H9 (cell line): Measurements from ENCODE around the gene SSBP2. TPM values are rescaled to one million over a fixed set of nuclear protein-coding genes. Genes with fewer than 3 reads are reported as not detected.

ENCODE experiments used
- DNase-seq: peaks from one replicate; pipeline ENCODE4 v3.0.0-alpha.2; 2017
- H2AFZ ChIP-seq: one replicate; pipeline ENCODE4 v1.6.1; 2013; ENCODE audit warnings: mild to moderate bottlenecking, low read length, control low read depth, moderate library complexity
- H2AK5ac ChIP-seq: 2 replicates; pipeline ENCODE4 v1.6.1; 2013; ENCODE audit warnings: low read length, control low read depth, mixed read lengths; ENCODE audit not compliant: insufficient read length
- H2BK120ac ChIP-seq: one replicate; pipeline ENCODE4 v1.6.1; 2013; ENCODE audit warnings: low read depth, mild to moderate bottlenecking, low read length, control low read depth, inconsistent platforms; ENCODE audit not compliant: poor library complexity, severe bottlenecking
- H2BK12ac ChIP-seq: 2 replicates; pipeline ENCODE4 v1.6.1; 2013; ENCODE audit warnings: low read length, control low read depth, mixed read lengths, low read depth; ENCODE audit not compliant: insufficient read length
- H2BK15ac ChIP-seq: 2 replicates; pipeline ENCODE4 v1.6.1; 2013; ENCODE audit warnings: low read depth, low read length, control low read depth
- H2BK20ac ChIP-seq: one replicate; pipeline ENCODE4 v1.6.1; 2013; ENCODE audit warnings: low read depth, mild to moderate bottlenecking, low read length, control low read depth, inconsistent platforms; ENCODE audit not compliant: poor library complexity, severe bottlenecking
- H2BK5ac ChIP-seq: 2 replicates; pipeline ENCODE4 v1.6.1; 2013; ENCODE audit warnings: low read length, control low read depth, mixed read lengths; ENCODE audit not compliant: insufficient read length
- H3K14ac ChIP-seq: 2 replicates; pipeline ENCODE4 v1.6.1; 2013; ENCODE audit warnings: low read length, control low read depth; ENCODE audit not compliant: insufficient read depth
- H3K18ac ChIP-seq: 2 replicates; pipeline ENCODE4 v1.6.1; 2013; ENCODE audit warnings: low read depth, mild to moderate bottlenecking, mixed read lengths, low read length, control low read depth; ENCODE audit not compliant: insufficient read length
- H3K23ac ChIP-seq: 2 replicates; pipeline ENCODE4 v1.6.1; 2013; ENCODE audit warnings: low read length, control low read depth, mixed read lengths, low read depth; ENCODE audit not compliant: insufficient read length
- H3K23me2 ChIP-seq: 2 replicates; pipeline ENCODE4 v1.6.1; 2013; ENCODE audit warnings: low read depth, mild to moderate bottlenecking, mixed read lengths, low read length, control low read depth; ENCODE audit not compliant: insufficient read length, poor library complexity, severe bottlenecking
- H3K27ac ChIP-seq: 2 replicates; pipeline ENCODE4 v1.5.1; 2013; ENCODE audit warnings: low read length, control low read depth, mixed read lengths, low read depth; ENCODE audit not compliant: insufficient read length
- H3K27me3 ChIP-seq: 2 replicates; pipeline ENCODE4 v1.6.1; 2013; ENCODE audit warnings: low read length, control low read depth, inconsistent platforms; ENCODE audit not compliant: insufficient read depth
- H3K4ac ChIP-seq: 2 replicates; pipeline ENCODE4 v1.6.1; 2013; ENCODE audit warnings: low read depth, mild to moderate bottlenecking, control low read depth, inconsistent platforms, low read length, moderate library complexity
- H3K4me1 ChIP-seq: 2 replicates; pipeline ENCODE4 v1.6.1; 2013; ENCODE audit warnings: low read length, control low read depth, inconsistent platforms; ENCODE audit not compliant: insufficient read depth
- H3K4me2 ChIP-seq: 2 replicates; pipeline ENCODE4 v1.6.1; 2013; ENCODE audit warnings: low read length, control low read depth, mixed read lengths; ENCODE audit not compliant: insufficient read length, insufficient read depth
- H3K56ac ChIP-seq: 2 replicates; pipeline ENCODE4 v1.6.1; 2013; ENCODE audit warnings: low read depth, mild to moderate bottlenecking, mixed read lengths, low read length, control low read depth; ENCODE audit not compliant: insufficient read length
- H3K79me1 ChIP-seq: 2 replicates; pipeline ENCODE4 v1.6.1; 2013; ENCODE audit warnings: low read depth, mild to moderate bottlenecking, moderate library complexity, low read length, control low read depth, inconsistent platforms; ENCODE audit not compliant: insufficient read depth, poor library complexity, severe bottlenecking
- H3K79me2 ChIP-seq: 2 replicates; pipeline ENCODE4 v1.6.1; 2013; ENCODE audit warnings: low read length, control low read depth, inconsistent platforms; ENCODE audit not compliant: insufficient read depth
- H3K9ac ChIP-seq: 2 replicates; pipeline ENCODE4 v1.6.1; 2013; ENCODE audit warnings: low read length, control low read depth, mixed read lengths; ENCODE audit not compliant: insufficient read length; ENCODE audit errors: extremely low read depth
- H3K9me3 ChIP-seq: one replicate; pipeline ENCODE4 v1.6.1; 2013; ENCODE audit warnings: low read depth, low read length, inconsistent platforms; ENCODE audit not compliant: control insufficient read depth
- H3T11ph ChIP-seq: one replicate; pipeline ENCODE4 v1.6.1; 2013; ENCODE audit warnings: mild to moderate bottlenecking, low read length, control low read depth, inconsistent platforms
- H4K20me1 ChIP-seq: one replicate; pipeline ENCODE4 v1.6.1; 2013; ENCODE audit not compliant: control insufficient read depth, insufficient read length, insufficient read depth
- H4K5ac ChIP-seq: 2 replicates; pipeline ENCODE4 v1.6.1; 2013; ENCODE audit warnings: low read depth, mild to moderate bottlenecking, mixed read lengths, low read length, control low read depth; ENCODE audit not compliant: insufficient read length
- H4K8ac ChIP-seq: replicated peaks from 2 replicates; pipeline ENCODE4 v1.6.1; 2013; ENCODE audit warnings: low read length, control low read depth, mixed read lengths, low read depth; ENCODE audit not compliant: insufficient read length
- H4K91ac ChIP-seq: 2 replicates; pipeline ENCODE4 v1.6.1; 2013; ENCODE audit warnings: low read depth, mild to moderate bottlenecking, moderate library complexity, mixed read lengths, low read length, control low read depth; ENCODE audit not compliant: insufficient read length
- H3K27ac Mint-ChIP-seq, 3 experiments: 2 replicates in 2 of 3; 3 replicates in 1 of 3; pipeline ENCODE4 v1.8.0; 2020 to 2021; ENCODE audit warnings: mixed read lengths in 3 of 3, mild to moderate bottlenecking in 1 of 3, moderate library complexity in 1 of 3
- H3K27me3 Mint-ChIP-seq: 2 replicates; pipeline ENCODE4 v1.8.0; 2021; ENCODE audit warnings: low read depth, mild to moderate bottlenecking, moderate library complexity, mixed read lengths
- H3K36me3 Mint-ChIP-seq, 3 experiments: 2 replicates in 2 of 3; 3 replicates in 1 of 3; pipeline ENCODE4 v1.8.0; 2020 to 2021; ENCODE audit warnings: low read depth in 3 of 3, mixed read lengths in 3 of 3; ENCODE audit not compliant: insufficient read depth in 1 of 3
- H3K4me1 Mint-ChIP-seq, 2 experiments: 2 replicates each; pipeline ENCODE4 v1.8.0; 2020; ENCODE audit warnings: mixed read lengths in 2 of 2
- H3K4me3 Mint-ChIP-seq, 2 experiments: 2 replicates in 1 of 2; 3 replicates in 1 of 2; pipeline ENCODE4 v1.8.0; 2020 to 2021; ENCODE audit warnings: mild to moderate bottlenecking in 2 of 2, mixed read lengths in 2 of 2, moderate library complexity in 1 of 2
- H3K9me3 Mint-ChIP-seq, 2 experiments: 2 replicates in 1 of 2; 3 replicates in 1 of 2; pipeline ENCODE4 v1.8.0; 2020; ENCODE audit warnings: mild to moderate bottlenecking in 2 of 2, mixed read lengths in 2 of 2, moderate library complexity in 1 of 2
- WGBS: extraction: QIAGEN DNeasy Blood & Tissue Kit; methylation state at CpG from one replicate; pipeline ENCODE4 v1.1.7; 2013; ENCODE audit warnings: missing lambda C conversion rate, low lambda C conversion rate, mixed read lengths; ENCODE audit not compliant: insufficient read length; ENCODE audit errors: extremely low coverage; 5-methylcytosine and 5-hydroxymethylcytosine counted together
- total RNA-seq: library from RNA; stranded (reverse); gene quantifications from 2 replicates; pipeline ENCODE4 v1.2.1, GENCODE V29; 2021
- TF ChIP-seq, protein P1 (sequence below): fragments of 200-600 bp; sonication (generic); conservative IDR thresholded peaks from 3 replicates; pipeline ENCODE4 v1.8.0; 2021; ENCODE audit warnings: antibody characterized with exemption, mild to moderate bottlenecking

SSBP2 gene
- total RNA-seq, 1 experiment from 2014 or later = 35.6 TPM

- no peak overlapping the region for H2BK12ac ChIP-seq
- no peaks in the 10 kb centered on the region for H3K79me1 ChIP-seq
- no peak for DNase-seq
- Mint-ChIP-seq H3K27ac (no peak overlapping the region), H3K27me3 (no peaks in the 10 kb centered on the region), H3K9me3 (no peaks in the 10 kb centered on the region), H3K36me3 (no peaks in the 10 kb centered on the region), H3K4me1 (peaks cover 5% of the 10 kb centered on the region in 2 experiments), H3K4me3 (no peak overlapping the region)
- H3K9ac ChIP-seq = no peak overlapping the region
- no peak overlapping the region for H2BK120ac ChIP-seq
- H2AK5ac ChIP-seq = no peak overlapping the region
- H3K56ac ChIP-seq = no peak overlapping the region
- H3K4me1 ChIP-seq = no peaks in the 10 kb centered on the region
- H2BK15ac ChIP-seq = no peak overlapping the region
- H3K4ac ChIP-seq = no peak overlapping the region
- no peak overlapping the region for H3K14ac ChIP-seq
- WGBS = no CpG with 5 or more reads among the region's 2 CpGs
- H2BK5ac ChIP-seq = no peak overlapping the region
- H3K27ac ChIP-seq = no peak overlapping the region
- H3K23ac ChIP-seq = no peak overlapping the region
- no peak overlapping the region for H2AFZ ChIP-seq
- H4K8ac ChIP-seq = no peak overlapping the region
- no peak overlapping the region for H2BK20ac ChIP-seq
- TF ChIP-seq, protein P1, sequence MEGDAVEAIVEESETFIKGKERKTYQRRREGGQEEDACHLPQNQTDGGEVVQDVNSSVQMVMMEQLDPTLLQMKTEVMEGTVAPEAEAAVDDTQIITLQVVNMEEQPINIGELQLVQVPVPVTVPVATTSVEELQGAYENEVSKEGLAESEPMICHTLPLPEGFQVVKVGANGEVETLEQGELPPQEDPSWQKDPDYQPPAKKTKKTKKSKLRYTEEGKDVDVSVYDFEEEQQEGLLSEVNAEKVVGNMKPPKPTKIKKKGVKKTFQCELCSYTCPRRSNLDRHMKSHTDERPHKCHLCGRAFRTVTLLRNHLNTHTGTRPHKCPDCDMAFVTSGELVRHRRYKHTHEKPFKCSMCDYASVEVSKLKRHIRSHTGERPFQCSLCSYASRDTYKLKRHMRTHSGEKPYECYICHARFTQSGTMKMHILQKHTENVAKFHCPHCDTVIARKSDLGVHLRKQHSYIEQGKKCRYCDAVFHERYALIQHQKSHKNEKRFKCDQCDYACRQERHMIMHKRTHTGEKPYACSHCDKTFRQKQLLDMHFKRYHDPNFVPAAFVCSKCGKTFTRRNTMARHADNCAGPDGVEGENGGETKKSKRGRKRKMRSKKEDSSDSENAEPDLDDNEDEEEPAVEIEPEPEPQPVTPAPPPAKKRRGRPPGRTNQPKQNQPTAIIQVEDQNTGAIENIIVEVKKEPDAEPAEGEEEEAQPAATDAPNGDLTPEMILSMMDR = no peak
- no peaks in the 10 kb centered on the region for H3K27me3 ChIP-seq
- H3K23me2 ChIP-seq = no peaks in the 10 kb centered on the region
- H3K79me2 ChIP-seq = no peaks in the 10 kb centered on the region
- H4K91ac ChIP-seq = no peak overlapping the region
- H4K5ac ChIP-seq = no peak overlapping the region
- H3T11ph ChIP-seq = no peak overlapping the region
- H3K9me3 ChIP-seq = no peaks in the 10 kb centered on the region
- H3K4me2 ChIP-seq = no peak overlapping the region
- no peak overlapping the region for H3K18ac ChIP-seq
- H4K20me1 ChIP-seq = no peaks in the 10 kb centered on the region
Observed at GRCh38 chr5:81519217-81519905, 231.5 kb downstream of the SSBP2 start.
